Measurements from ENCODE around the gene BCL11A.

- TF ChIP-seq CTCF (IDR thresholded peaks at IDR 0.05; ENCODE audit: low read depth, low read length, missing input control) (no peak), YY1 (IDR thresholded peaks at IDR 0.05) (no peak), HNF4A (conservative IDR thresholded peaks at IDR 0.05) (no peak), ZBTB33 (IDR thresholded peaks at IDR 0.05) (no peak), ATF3 (IDR thresholded peaks at IDR 0.05) (no peak), MAX (IDR thresholded peaks at IDR 0.05) (no peak), JUND (IDR thresholded peaks at IDR 0.05) (no peak), FOXA1 (IDR thresholded peaks at IDR 0.05) (no peak)
These were observed 123.8 kb downstream of the BCL11A start for GRCh38 chr2:60429681-60430080.

Measured in liver (tissue), 3 donors.